K562 (cell line): Measurements from ENCODE around the gene SEMA4F. TPM values are rescaled to one million over a fixed set of nuclear protein-coding genes. Genes with fewer than 3 reads are reported as not detected.

Source experiments
- ATAC-seq: fragments of 200-7000 bp; cut with Tn5 transposase; 3 replicates; pipeline ENCODE4 v1.9.1; 2020; ENCODE audit warnings: moderate library complexity
- BruUV-seq: library from RNA; stranded (reverse); fragments of 400-500 nt; replicated peaks from 2 replicates; lab custom pipeline; 2021; lab: Mats Ljungman, UMichigan
- CTCF ChIA-PET: fragments of 300-600 bp; formaldehyde crosslinking; extraction: SDS; loops from one replicate; lab custom pipeline; 2021; ENCODE audit warnings: low intra/inter-chr PET ratio; lab: Yijun Ruan, JAX
- POLR2A ChIA-PET: fragments of 300-600, 350-650 bp; sonication (Branson Sonifier 250); formaldehyde crosslinking; extraction: SDS; loops from one replicate; lab custom pipeline; 2021; ENCODE audit warnings: antibody characterized with exemption, inconsistent platforms; lab: Yijun Ruan, JAX
- DNase-seq, 4 experiments: peaks; one replicate each; pipeline versions ENCODE4 v3.0.0 to v3.0.0-alpha.2; 2011 to 2018; ENCODE audit warnings: low spot score in 3 of 4, mixed read lengths in 3 of 4; ENCODE audit errors: extremely low read depth in 1 of 4
- FAIRE-seq: peaks from 2 replicates; lab custom pipeline; 2011; peaks lifted over from hg19 to GRCh38; lab: Jason Lieb, UNC
- H2AFZ ChIP-seq: 2 replicates; pipeline ENCODE4 v1.6.0; 2011; ENCODE audit warnings: low read depth, low read length, control low read depth, inconsistent platforms
- H3K27ac ChIP-seq: fragments of 200-600 bp; 3 replicates; pipeline ENCODE4 v1.8.0; 2011; ENCODE audit warnings: low read depth, mild to moderate bottlenecking, control low read depth, inconsistent platforms, low read length, moderate library complexity, mixed read lengths; ENCODE audit errors: extremely low read depth
- H3K27me3 ChIP-seq, 2 experiments: fragments of 300-600 bp in 1 of 2; 2 replicates in 1 of 2; 3 replicates in 1 of 2; pipeline versions ENCODE4 v1.6.0 to v1.8.0; 2011; ENCODE audit warnings: inconsistent platforms in 2 of 2, low read length in 2 of 2, mild to moderate bottlenecking in 1 of 2, mixed read lengths in 1 of 2, moderate library complexity in 1 of 2; ENCODE audit not compliant: control insufficient read depth in 2 of 2, insufficient read depth in 2 of 2
- H3K36me3 ChIP-seq: fragments of 300-600 bp; 3 replicates; pipeline ENCODE4 v1.8.0; 2011; ENCODE audit warnings: mild to moderate bottlenecking, low read length, inconsistent platforms; ENCODE audit not compliant: control insufficient read depth, insufficient read depth
- H3K4me1 ChIP-seq, 2 experiments: fragments of 200-600 bp in 1 of 2; replicated peaks in 1 of 2; 2 replicates in 1 of 2; 3 replicates in 1 of 2; pipeline versions ENCODE4 v1.5.1 to v1.8.0; 2011; ENCODE audit warnings: inconsistent platforms in 2 of 2, low read length in 2 of 2, mild to moderate bottlenecking in 1 of 2, mixed read lengths in 1 of 2, moderate library complexity in 1 of 2; ENCODE audit not compliant: control insufficient read depth in 2 of 2, insufficient read depth in 2 of 2
- H3K4me2 ChIP-seq: 2 replicates; pipeline ENCODE4 v1.6.1; 2011; ENCODE audit warnings: low read length, control low read depth, inconsistent platforms, mixed read lengths; ENCODE audit not compliant: insufficient read depth
- H3K4me3 ChIP-seq: fragments of 200-600 bp; sonication (generic), shearing (Covaris generic); 2 replicates; pipeline ENCODE4 v1.5.1; 2016; ENCODE audit warnings: control low read depth, inconsistent platforms
- H3K79me2 ChIP-seq: fragments of 200-600 bp; 3 replicates; pipeline ENCODE4 v1.8.0; 2011; ENCODE audit warnings: low read length, inconsistent platforms; ENCODE audit not compliant: control insufficient read depth, insufficient read depth
- H3K9ac ChIP-seq, 2 experiments: 2 replicates each; pipeline versions ENCODE4 v1.6.0 to v1.6.1; 2011; ENCODE audit warnings: low read depth in 2 of 2, low read length in 2 of 2, control low read depth in 1 of 2, inconsistent platforms in 1 of 2, mild to moderate bottlenecking in 1 of 2, mixed read lengths in 1 of 2; ENCODE audit not compliant: insufficient read depth in 1 of 2
- H3K9me1 ChIP-seq: one replicate; pipeline ENCODE4 v1.6.0; 2011; ENCODE audit warnings: inconsistent platforms, mild to moderate bottlenecking, low read length, moderate library complexity; ENCODE audit not compliant: control insufficient read depth, insufficient read depth
- H3K9me3 ChIP-seq: replicated peaks from 2 replicates; pipeline ENCODE4 v1.5.1; 2011; ENCODE audit warnings: low read depth, low read length, inconsistent platforms; ENCODE audit not compliant: control insufficient read depth, insufficient read depth
- H4K20me1 ChIP-seq: replicated peaks from 2 replicates; pipeline ENCODE4 v1.6.1; 2011; ENCODE audit warnings: low read length, inconsistent platforms, mixed read lengths; ENCODE audit not compliant: control insufficient read depth, insufficient read depth
- CBX5 ChIP-seq: IDR thresholded peaks from 2 replicates; pipeline ENCODE4 v1.6.1; 2014; ENCODE audit warnings: low read depth, borderline replicate concordance
- EP300 ChIP-seq: IDR thresholded peaks from 2 replicates; pipeline ENCODE4 v1.6.1; 2012; ENCODE audit warnings: low read length, improper control_type of control experiment
- HMG20B ChIP-seq: fragments of 250-450 bp; sonication (Bioruptor Pico); IDR thresholded peaks from 2 replicates; pipeline ENCODE4 v1.5.0; 2021; ENCODE audit warnings: mild to moderate bottlenecking
- KAT7 ChIP-seq: sonication (generic); formaldehyde crosslinking; IDR thresholded peaks from 2 replicates; pipeline ENCODE4 v1.8.0; 2022; ENCODE audit warnings: missing genetic modification reagents, mild to moderate bottlenecking, borderline replicate concordance
- KDM2B ChIP-seq: fragments of 250-450 bp; sonication (Bioruptor Pico); IDR thresholded peaks from 2 replicates; pipeline ENCODE4 v1.8.0; 2021; ENCODE audit warnings: mild to moderate bottlenecking, moderate library complexity
- MED1 ChIP-seq: sonication (generic); formaldehyde crosslinking; IDR thresholded peaks from 2 replicates; pipeline ENCODE4 v1.8.1; 2023; ENCODE audit warnings: missing genetic modification reagents, borderline replicate concordance
- NFIX ChIP-seq: fragments of 250-450 bp; sonication (Bioruptor Pico); IDR thresholded peaks from 2 replicates; pipeline ENCODE4 v1.4.0; 2020; ENCODE audit warnings: low read depth, mild to moderate bottlenecking, moderate library complexity
- SMARCC2 ChIP-seq: fragments of 450-650 bp; IDR thresholded peaks from 2 replicates; pipeline ENCODE4 v1.6.1; 2017; ENCODE audit warnings: antibody characterized with exemption, moderate library complexity, mild to moderate bottlenecking, low read depth
- SNIP1 ChIP-seq: fragments of 450-650 bp; IDR thresholded peaks from 2 replicates; pipeline ENCODE4 v1.7.1; 2017; ENCODE audit warnings: low read depth, mild to moderate bottlenecking
- TARDBP ChIP-seq: fragments of 450-650 bp; IDR thresholded peaks from 2 replicates; pipeline ENCODE4 v1.6.1; 2016
- USF1 ChIP-seq: sonication (generic); formaldehyde crosslinking; IDR thresholded peaks from 2 replicates; pipeline ENCODE4 v1.9.0; 2022; ENCODE audit warnings: mild to moderate bottlenecking, missing genetic modification reagents
- USF2 ChIP-seq: sonication (generic); formaldehyde crosslinking; IDR thresholded peaks from 2 replicates; pipeline ENCODE4 v1.5.0; 2020; ENCODE audit warnings: missing genetic modification reagents
- ZEB2 ChIP-seq: fragments of 450-650 bp; IDR thresholded peaks from 2 replicates; pipeline ENCODE4 v1.6.1; 2016
- ZNF121 ChIP-seq: sonication (generic); formaldehyde crosslinking; conservative IDR thresholded peaks from 2 replicates; pipeline ENCODE4 v1.8.0; 2022; ENCODE audit warnings: missing genetic modification reagents
- ZNF311 ChIP-seq: fragments of 250-450 bp; sonication (Bioruptor Pico); IDR thresholded peaks from 2 replicates; pipeline ENCODE4 v1.4.0; 2020; ENCODE audit warnings: mild to moderate bottlenecking, moderate library complexity
- ZNF586 ChIP-seq: fragments of 450-650 bp; formaldehyde crosslinking; conservative IDR thresholded peaks from 2 replicates; pipeline ENCODE4 v1.4.0; 2020; ENCODE audit warnings: mild to moderate bottlenecking, moderate library complexity
- ZNF699 ChIP-seq: fragments of 250-450 bp; sonication (Bioruptor Pico); IDR thresholded peaks from 2 replicates; pipeline ENCODE4 v1.8.0; 2021; ENCODE audit warnings: mild to moderate bottlenecking, moderate library complexity; ENCODE audit not compliant: insufficient replicate concordance
- WGBS: fragments of 100-300 bp; shearing (Covaris generic); methylation state at CpG from one replicate; pipeline ENCODE4 v1.1.6; 2016; ENCODE audit warnings: low coverage, mixed read lengths; ENCODE audit not compliant: insufficient coverage; ENCODE audit errors: missing lambda C conversion rate; 5-methylcytosine and 5-hydroxymethylcytosine counted together
- in situ Hi-C: fragments of 300-500 bp; cut with MboI; formaldehyde crosslinking; loops from 4 replicates; pipeline ENCODE4 v1.15.0; 2018; ENCODE audit warnings: inconsistent platforms, mixed read lengths
- intact Hi-C: fragments of 100-400 bp; cut with micrococcal nuclease; formaldehyde crosslinking; loops from 2 replicates; pipeline ENCODE4 v1.14.2; 2022
- polyA plus RNA-seq, 8 experiments: library from polyadenylated mRNA; depleted of rRNA in 4 of 8; stranded (reverse) in 5 of 8; unstranded in 3 of 8; fragments of >200 nt; fragmentation: Nextera tagmentation in 2 of 8; fragmentation: Illumina TruSeq in 1 of 8; extraction: Ambion mirVana in 2 of 8; extraction: Trizol in 1 of 8; gene quantifications; 2 replicates each; pipeline versions ENCODE4 v1.2.1 to v1.2.3, GENCODE V29; 2011 to 2014; ENCODE audit warnings: inconsistent platforms in 1 of 8, missing spikeins in 1 of 8
- total RNA-seq, 7 experiments: library from RNA; depleted of rRNA in 6 of 7; stranded (reverse); fragments of >200 nt in 6 of 7; fragmentation: Illumina TruSeq in 2 of 7; extraction: Trizol in 2 of 7; gene quantifications; 2 replicates each; pipeline versions ENCODE4 v1.2.1 to v1.2.3, GENCODE V29; 2011 to 2021; ENCODE audit warnings: low replicate concordance in 1 of 7

Gene SEMA4F
- total and polyA plus RNA-seq, 9 of the 15 experiments (the other 6 are each of a cell fraction or from before 2014, with no cell fraction given) = 0.08 to 1.6 (median 0.33) TPM

- no peak for FAIRE-seq
- TF ChIP-seq HMG20B (CRISPR knock-in tag) (no peak), USF1 (CRISPR knock-in tag) (no peak), KDM2B (CRISPR knock-in tag) (no peak), ZNF586 (CRISPR knock-in tag) (no peak), ZNF121 (CRISPR knock-in tag) (no peak), SNIP1 (no peak), KAT7 (CRISPR knock-in tag) (no peak), ZNF311 (CRISPR knock-in tag) (no peak), USF2 (CRISPR knock-in tag) (no peak), CBX5 (no peak), MED1 (CRISPR knock-in tag) (no peak), EP300 (no peak), TARDBP (no peak), ZEB2 (no peak), SMARCC2 (no peak), ZNF699 (no peak), NFIX (no peak)
- no peak for ATAC-seq
- no peak overlapping the region for H2AFZ ChIP-seq
- CTCF ChIA-PET = no interaction called here
- no peaks in the 10 kb centered on the region for H3K9me3 ChIP-seq
- H4K20me1 ChIP-seq = no peaks in the 10 kb centered on the region
- H3K27me3 ChIP-seq = peaks cover 13 to 30% of the 10 kb centered on the region in 2 experiments
- H3K4me2 ChIP-seq = no peak overlapping the region
- H3K27ac ChIP-seq = no peak overlapping the region
- no peaks in the 10 kb centered on the region for H3K79me2 ChIP-seq
- POLR2A ChIA-PET = interaction anchor here (0.6 kb wide), 1 partner anchor 509 kb away, joined by 6 read pairs; no protein-coding TSS in a partner anchor
- in situ Hi-C loops = loop anchor here (25.0 kb wide), 1 partner anchor 893 kb away; no protein-coding TSS in a partner anchor
- H3K9ac ChIP-seq = no peak overlapping the region
- peaks cover 0 to 7% of the 10 kb centered on the region in 2 experiments; a peak in 2 of 5 replicates for H3K4me1 ChIP-seq
- 0% methylated on average over 2 of the region's 2 CpGs for WGBS
- no peaks in the 10 kb centered on the region for H3K9me1 ChIP-seq
- DNase-seq = no peak
- no peaks in the 10 kb centered on the region for H3K36me3 ChIP-seq
- no peak overlapping the region for H3K4me3 ChIP-seq
- intact Hi-C loops = no loop called here
- BruUV-seq = no TSS peak
These were observed 65.0 kb downstream of the SEMA4F start for GRCh38 chr2:74719066-74719465.
